H9 (cell line): ENCODE measurements around the gene ADNP2. TPM values are rescaled to one million over a fixed set of nuclear protein-coding genes. Genes with fewer than 3 reads are reported as not detected.

ENCODE experiments used
- DNase-seq: peaks from one replicate; pipeline ENCODE4 v3.0.0-alpha.2; 2017
- H2AFZ ChIP-seq: one replicate; pipeline ENCODE4 v1.6.1; 2013; ENCODE audit warnings: mild to moderate bottlenecking, low read length, control low read depth, moderate library complexity
- H2AK5ac ChIP-seq: 2 replicates; pipeline ENCODE4 v1.6.1; 2013; ENCODE audit warnings: low read length, control low read depth, mixed read lengths; ENCODE audit not compliant: insufficient read length
- H2BK120ac ChIP-seq: one replicate; pipeline ENCODE4 v1.6.1; 2013; ENCODE audit warnings: low read depth, mild to moderate bottlenecking, low read length, control low read depth, inconsistent platforms; ENCODE audit not compliant: poor library complexity, severe bottlenecking
- H2BK12ac ChIP-seq: 2 replicates; pipeline ENCODE4 v1.6.1; 2013; ENCODE audit warnings: low read length, control low read depth, mixed read lengths, low read depth; ENCODE audit not compliant: insufficient read length
- H2BK15ac ChIP-seq: 2 replicates; pipeline ENCODE4 v1.6.1; 2013; ENCODE audit warnings: low read depth, low read length, control low read depth
- H2BK20ac ChIP-seq: one replicate; pipeline ENCODE4 v1.6.1; 2013; ENCODE audit warnings: low read depth, mild to moderate bottlenecking, low read length, control low read depth, inconsistent platforms; ENCODE audit not compliant: poor library complexity, severe bottlenecking
- H2BK5ac ChIP-seq: 2 replicates; pipeline ENCODE4 v1.6.1; 2013; ENCODE audit warnings: low read length, control low read depth, mixed read lengths; ENCODE audit not compliant: insufficient read length
- H3K14ac ChIP-seq: 2 replicates; pipeline ENCODE4 v1.6.1; 2013; ENCODE audit warnings: low read length, control low read depth; ENCODE audit not compliant: insufficient read depth
- H3K18ac ChIP-seq: 2 replicates; pipeline ENCODE4 v1.6.1; 2013; ENCODE audit warnings: low read depth, mild to moderate bottlenecking, mixed read lengths, low read length, control low read depth; ENCODE audit not compliant: insufficient read length
- H3K23ac ChIP-seq: 2 replicates; pipeline ENCODE4 v1.6.1; 2013; ENCODE audit warnings: low read length, control low read depth, mixed read lengths, low read depth; ENCODE audit not compliant: insufficient read length
- H3K23me2 ChIP-seq: 2 replicates; pipeline ENCODE4 v1.6.1; 2013; ENCODE audit warnings: low read depth, mild to moderate bottlenecking, mixed read lengths, low read length, control low read depth; ENCODE audit not compliant: insufficient read length, poor library complexity, severe bottlenecking
- H3K27ac ChIP-seq: 2 replicates; pipeline ENCODE4 v1.5.1; 2013; ENCODE audit warnings: low read length, control low read depth, mixed read lengths, low read depth; ENCODE audit not compliant: insufficient read length
- H3K27me3 ChIP-seq: 2 replicates; pipeline ENCODE4 v1.6.1; 2013; ENCODE audit warnings: low read length, control low read depth, inconsistent platforms; ENCODE audit not compliant: insufficient read depth
- H3K4ac ChIP-seq: 2 replicates; pipeline ENCODE4 v1.6.1; 2013; ENCODE audit warnings: low read depth, mild to moderate bottlenecking, control low read depth, inconsistent platforms, low read length, moderate library complexity
- H3K4me1 ChIP-seq: 2 replicates; pipeline ENCODE4 v1.6.1; 2013; ENCODE audit warnings: low read length, control low read depth, inconsistent platforms; ENCODE audit not compliant: insufficient read depth
- H3K4me2 ChIP-seq: 2 replicates; pipeline ENCODE4 v1.6.1; 2013; ENCODE audit warnings: low read length, control low read depth, mixed read lengths; ENCODE audit not compliant: insufficient read length, insufficient read depth
- H3K56ac ChIP-seq: 2 replicates; pipeline ENCODE4 v1.6.1; 2013; ENCODE audit warnings: low read depth, mild to moderate bottlenecking, mixed read lengths, low read length, control low read depth; ENCODE audit not compliant: insufficient read length
- H3K79me1 ChIP-seq: 2 replicates; pipeline ENCODE4 v1.6.1; 2013; ENCODE audit warnings: low read depth, mild to moderate bottlenecking, moderate library complexity, low read length, control low read depth, inconsistent platforms; ENCODE audit not compliant: insufficient read depth, poor library complexity, severe bottlenecking
- H3K79me2 ChIP-seq: 2 replicates; pipeline ENCODE4 v1.6.1; 2013; ENCODE audit warnings: low read length, control low read depth, inconsistent platforms; ENCODE audit not compliant: insufficient read depth
- H3K9ac ChIP-seq: 2 replicates; pipeline ENCODE4 v1.6.1; 2013; ENCODE audit warnings: low read length, control low read depth, mixed read lengths; ENCODE audit not compliant: insufficient read length; ENCODE audit errors: extremely low read depth
- H3K9me3 ChIP-seq: one replicate; pipeline ENCODE4 v1.6.1; 2013; ENCODE audit warnings: low read depth, low read length, inconsistent platforms; ENCODE audit not compliant: control insufficient read depth
- H3T11ph ChIP-seq: one replicate; pipeline ENCODE4 v1.6.1; 2013; ENCODE audit warnings: mild to moderate bottlenecking, low read length, control low read depth, inconsistent platforms
- H4K20me1 ChIP-seq: one replicate; pipeline ENCODE4 v1.6.1; 2013; ENCODE audit not compliant: control insufficient read depth, insufficient read length, insufficient read depth
- H4K5ac ChIP-seq: 2 replicates; pipeline ENCODE4 v1.6.1; 2013; ENCODE audit warnings: low read depth, mild to moderate bottlenecking, mixed read lengths, low read length, control low read depth; ENCODE audit not compliant: insufficient read length
- H4K8ac ChIP-seq: replicated peaks from 2 replicates; pipeline ENCODE4 v1.6.1; 2013; ENCODE audit warnings: low read length, control low read depth, mixed read lengths, low read depth; ENCODE audit not compliant: insufficient read length
- H4K91ac ChIP-seq: 2 replicates; pipeline ENCODE4 v1.6.1; 2013; ENCODE audit warnings: low read depth, mild to moderate bottlenecking, moderate library complexity, mixed read lengths, low read length, control low read depth; ENCODE audit not compliant: insufficient read length
- H3K27ac Mint-ChIP-seq, 3 experiments: 2 replicates in 2 of 3; 3 replicates in 1 of 3; pipeline ENCODE4 v1.8.0; 2020 to 2021; ENCODE audit warnings: mixed read lengths in 3 of 3, mild to moderate bottlenecking in 1 of 3, moderate library complexity in 1 of 3
- H3K27me3 Mint-ChIP-seq: 2 replicates; pipeline ENCODE4 v1.8.0; 2021; ENCODE audit warnings: low read depth, mild to moderate bottlenecking, moderate library complexity, mixed read lengths
- H3K36me3 Mint-ChIP-seq, 3 experiments: 2 replicates in 2 of 3; 3 replicates in 1 of 3; pipeline ENCODE4 v1.8.0; 2020 to 2021; ENCODE audit warnings: low read depth in 3 of 3, mixed read lengths in 3 of 3; ENCODE audit not compliant: insufficient read depth in 1 of 3
- H3K4me1 Mint-ChIP-seq, 2 experiments: 2 replicates each; pipeline ENCODE4 v1.8.0; 2020; ENCODE audit warnings: mixed read lengths in 2 of 2
- H3K4me3 Mint-ChIP-seq, 2 experiments: 2 replicates in 1 of 2; 3 replicates in 1 of 2; pipeline ENCODE4 v1.8.0; 2020 to 2021; ENCODE audit warnings: mild to moderate bottlenecking in 2 of 2, mixed read lengths in 2 of 2, moderate library complexity in 1 of 2
- H3K9me3 Mint-ChIP-seq, 2 experiments: 2 replicates in 1 of 2; 3 replicates in 1 of 2; pipeline ENCODE4 v1.8.0; 2020; ENCODE audit warnings: mild to moderate bottlenecking in 2 of 2, mixed read lengths in 2 of 2, moderate library complexity in 1 of 2
- CTCF ChIP-seq: fragments of 200-600 bp; sonication (generic); conservative IDR thresholded peaks from 3 replicates; pipeline ENCODE4 v1.8.0; 2021; ENCODE audit warnings: antibody characterized with exemption, mild to moderate bottlenecking
- WGBS: extraction: QIAGEN DNeasy Blood & Tissue Kit; methylation state at CpG from one replicate; pipeline ENCODE4 v1.1.7; 2013; ENCODE audit warnings: missing lambda C conversion rate, low lambda C conversion rate, mixed read lengths; ENCODE audit not compliant: insufficient read length; ENCODE audit errors: extremely low coverage; 5-methylcytosine and 5-hydroxymethylcytosine counted together
- total RNA-seq: library from RNA; stranded (reverse); gene quantifications from 2 replicates; pipeline ENCODE4 v1.2.1, GENCODE V29; 2021

Gene ADNP2
- total RNA-seq, 1 experiment from 2014 or later = 53.5 TPM

- H3T11ph ChIP-seq = no peak overlapping the region
- no peak overlapping the region for H2AFZ ChIP-seq
- H3K79me1 ChIP-seq = peaks cover 5% of the 10 kb centered on the region
- H3K79me2 ChIP-seq = peaks cover 13% of the 10 kb centered on the region; the same call in 1 of the 2 replicates
- no peak overlapping the region for H2BK15ac ChIP-seq
- no peak overlapping the region for H2BK12ac ChIP-seq
- no peaks in the 10 kb centered on the region for H4K20me1 ChIP-seq
- H3K56ac ChIP-seq = no peak overlapping the region
- no peak for DNase-seq
- TF ChIP-seq CTCF = no peak
- peak overlapping the region in 2 of 3 experiments; percentile 12 to 29; a peak in 3 of 7 replicates for H3K27ac Mint-ChIP-seq
- no peak overlapping the region for H3K23ac ChIP-seq
- no peaks in the 10 kb centered on the region for H3K27me3 Mint-ChIP-seq
- H3K9me3 Mint-ChIP-seq = no peaks in the 10 kb centered on the region
- H2BK120ac ChIP-seq = no peak overlapping the region
- H3K4me1 ChIP-seq = peaks cover 5% of the 10 kb centered on the region; the same call in 1 of the 2 replicates
- H3K4me2 ChIP-seq = no peak overlapping the region
- H3K27me3 ChIP-seq = no peaks in the 10 kb centered on the region
- H3K4me1 Mint-ChIP-seq = peaks cover 34 to 37% of the 10 kb centered on the region in 2 experiments
- no peak overlapping the region for H3K14ac ChIP-seq
- no peak overlapping the region for H3K9ac ChIP-seq
- H3K27ac ChIP-seq = no peak overlapping the region
- no peak overlapping the region for H2AK5ac ChIP-seq
- H3K4me3 Mint-ChIP-seq = no peak overlapping the region
- H3K9me3 ChIP-seq = no peaks in the 10 kb centered on the region
- no peak overlapping the region for H3K18ac ChIP-seq
- H3K36me3 Mint-ChIP-seq = peaks cover 41 to 71% (median 70%) of the 10 kb centered on the region in 3 experiments
- no peak overlapping the region for H2BK5ac ChIP-seq
- H4K8ac ChIP-seq = no peak overlapping the region
- H3K23me2 ChIP-seq = no peaks in the 10 kb centered on the region
- no peak overlapping the region for H4K5ac ChIP-seq
- WGBS = no CpG with 5 or more reads among the region's 1 CpG
- H4K91ac ChIP-seq = no peak overlapping the region
- H2BK20ac ChIP-seq = no peak overlapping the region
- no peak overlapping the region for H3K4ac ChIP-seq
Observed at GRCh38 chr18:80133124-80133523, 24.1 kb downstream of the ADNP2 start.
